Endodermal cell (in vitro differentiated cells): ENCODE data around the gene BEST4. TPM values are rescaled to one million over a fixed set of nuclear protein-coding genes. Genes with fewer than 3 reads are reported as not detected.

Source experiments
- DNase-seq: peaks from one replicate; pipeline ENCODE4 v3.0.0-alpha.2; 2017
- H3K27ac ChIP-seq: 2 replicates; pipeline ENCODE4 v1.5.1; 2013; ENCODE audit warnings: mild to moderate bottlenecking, low read depth, low read length, moderate library complexity
- H3K27me3 ChIP-seq: 2 replicates; pipeline ENCODE4 v1.6.1; 2013; ENCODE audit warnings: mild to moderate bottlenecking, low read length, moderate library complexity; ENCODE audit not compliant: insufficient read depth, control insufficient read depth, poor library complexity, severe bottlenecking
- H3K36me3 ChIP-seq: 2 replicates; pipeline ENCODE4 v1.7.0; 2013; ENCODE audit warnings: mild to moderate bottlenecking, low read length, moderate library complexity; ENCODE audit not compliant: control insufficient read depth, insufficient read depth
- H3K4me1 ChIP-seq: one replicate; pipeline ENCODE4 v1.7.0; 2013; ENCODE audit warnings: low read length; ENCODE audit not compliant: control insufficient read depth, insufficient read depth
- H3K4me3 ChIP-seq: 2 replicates; pipeline ENCODE4 v1.5.1; 2013; ENCODE audit warnings: mild to moderate bottlenecking, low read length, moderate library complexity
- H3K9ac ChIP-seq: 2 replicates; pipeline ENCODE4 v1.6.1; 2013; ENCODE audit warnings: mild to moderate bottlenecking, low read length, moderate library complexity; ENCODE audit not compliant: poor library complexity, severe bottlenecking; ENCODE audit errors: extremely low read depth
- H3K9me3 ChIP-seq: 2 replicates; pipeline ENCODE4 v1.6.1; 2013; ENCODE audit warnings: mild to moderate bottlenecking, low read length, moderate library complexity; ENCODE audit not compliant: control insufficient read depth
- H3K27ac Mint-ChIP-seq: 2 replicates; pipeline ENCODE4 v1.8.0; 2020; ENCODE audit warnings: mixed read lengths
- H3K27me3 Mint-ChIP-seq: 2 replicates; pipeline ENCODE4 v1.8.0; 2021; ENCODE audit warnings: mild to moderate bottlenecking, mixed read lengths; ENCODE audit not compliant: insufficient read depth
- H3K36me3 Mint-ChIP-seq: 2 replicates; pipeline ENCODE4 v1.8.0; 2020; ENCODE audit warnings: low read depth, mixed read lengths
- H3K4me1 Mint-ChIP-seq: 2 replicates; pipeline ENCODE4 v1.8.0; 2020; ENCODE audit warnings: mixed read lengths
- H3K4me3 Mint-ChIP-seq: 2 replicates; pipeline ENCODE4 v1.8.0; 2020; ENCODE audit warnings: mild to moderate bottlenecking, moderate library complexity, mixed read lengths
- H3K9me3 Mint-ChIP-seq: 2 replicates; pipeline ENCODE4 v1.8.0; 2020; ENCODE audit warnings: mild to moderate bottlenecking, mixed read lengths
- WGBS, 2 experiments: methylation state at CpG; one replicate each; pipeline versions ENCODE4 v1.1.5 to v1.1.7; 2013; ENCODE audit warnings: missing lambda C conversion rate in 2 of 2, mixed read lengths in 1 of 2; ENCODE audit not compliant: insufficient coverage in 1 of 2, insufficient read length in 1 of 2; 5-methylcytosine and 5-hydroxymethylcytosine counted together
- total RNA-seq, 2 donors: library from RNA; stranded (reverse); fragmentation: NEBNext Ultra II Directional in 1 of 2; extraction: Animal tissue kit (Norgen Biotek cat#: 25700) in 1 of 2; gene quantifications; 2 replicates in 1 of 2; 3 replicates in 1 of 2; pipeline ENCODE4 v1.2.1, GENCODE V29; 2021
- TF ChIP-seq, protein P1 (sequence below): fragments of 200-600 bp; sonication (generic); conservative IDR thresholded peaks from 2 replicates; pipeline ENCODE4 v1.5.0; 2021; ENCODE audit warnings: antibody characterized with exemption, mild to moderate bottlenecking

The BEST4 gene
- total RNA-seq, 2 donors from 2014 or later: 1.6 to 2.3 TPM

DNA sequence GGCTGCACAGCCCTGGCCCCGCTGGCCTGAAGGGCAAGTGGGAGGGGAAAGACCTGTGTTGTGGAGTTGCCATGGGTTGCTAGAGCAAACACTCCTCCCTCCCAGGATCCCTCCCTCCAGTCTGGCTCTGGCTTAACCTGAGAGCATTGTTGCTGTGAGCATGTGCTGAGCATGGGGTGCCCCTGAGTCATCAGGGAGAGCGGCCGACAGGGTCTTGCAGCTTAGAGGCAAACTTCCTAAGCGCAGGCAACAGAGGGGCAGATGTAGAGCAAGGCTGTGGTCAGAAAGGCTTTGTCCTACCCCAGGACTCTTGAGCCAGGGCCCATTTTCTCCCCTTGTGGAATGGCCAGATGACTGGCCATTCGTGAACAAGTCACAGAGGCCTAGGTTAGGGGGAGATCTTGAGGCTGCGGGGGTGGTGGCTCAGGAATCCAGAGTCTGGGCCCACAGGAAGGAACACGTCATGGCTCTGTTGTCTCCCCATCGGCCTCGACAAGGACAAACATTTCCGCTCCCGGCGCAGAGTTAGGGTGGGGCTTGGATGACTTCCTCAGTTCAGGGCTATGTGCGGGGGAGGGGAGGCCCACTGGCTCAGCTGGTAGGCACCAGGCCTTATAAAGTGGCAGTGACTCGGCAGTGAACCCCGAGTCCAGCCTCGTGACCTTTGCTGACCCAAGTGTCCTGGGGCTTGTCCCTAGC is 19.5 kb upstream of the BEST4 start:
- Mint-ChIP-seq H3K27me3 (peaks cover 5% of the 10 kb centered on the region), H3K9me3 (no peaks in the 10 kb centered on the region), H3K4me1 (peaks cover 33% of the 10 kb centered on the region), H3K36me3 (peaks cover 9% of the 10 kb centered on the region), H3K27ac (peak overlapping the region; percentile 99), H3K4me3 (peak overlapping the region; percentile 51)
- no peaks in the 10 kb centered on the region for H3K27me3 ChIP-seq
- H3K9ac ChIP-seq: peak overlapping the region; percentile 59
- no peaks in the 10 kb centered on the region for H3K9me3 ChIP-seq
- DNase-seq: peak; percentile 98
- H3K36me3 ChIP-seq: peaks cover 27% of the 10 kb centered on the region
- H3K27ac ChIP-seq: peak overlapping the region; percentile 87
- H3K4me3 ChIP-seq: no peak overlapping the region
- TF ChIP-seq, protein P1, sequence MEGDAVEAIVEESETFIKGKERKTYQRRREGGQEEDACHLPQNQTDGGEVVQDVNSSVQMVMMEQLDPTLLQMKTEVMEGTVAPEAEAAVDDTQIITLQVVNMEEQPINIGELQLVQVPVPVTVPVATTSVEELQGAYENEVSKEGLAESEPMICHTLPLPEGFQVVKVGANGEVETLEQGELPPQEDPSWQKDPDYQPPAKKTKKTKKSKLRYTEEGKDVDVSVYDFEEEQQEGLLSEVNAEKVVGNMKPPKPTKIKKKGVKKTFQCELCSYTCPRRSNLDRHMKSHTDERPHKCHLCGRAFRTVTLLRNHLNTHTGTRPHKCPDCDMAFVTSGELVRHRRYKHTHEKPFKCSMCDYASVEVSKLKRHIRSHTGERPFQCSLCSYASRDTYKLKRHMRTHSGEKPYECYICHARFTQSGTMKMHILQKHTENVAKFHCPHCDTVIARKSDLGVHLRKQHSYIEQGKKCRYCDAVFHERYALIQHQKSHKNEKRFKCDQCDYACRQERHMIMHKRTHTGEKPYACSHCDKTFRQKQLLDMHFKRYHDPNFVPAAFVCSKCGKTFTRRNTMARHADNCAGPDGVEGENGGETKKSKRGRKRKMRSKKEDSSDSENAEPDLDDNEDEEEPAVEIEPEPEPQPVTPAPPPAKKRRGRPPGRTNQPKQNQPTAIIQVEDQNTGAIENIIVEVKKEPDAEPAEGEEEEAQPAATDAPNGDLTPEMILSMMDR: no peak
- H3K4me1 ChIP-seq: peaks cover 35% of the 10 kb centered on the region
- 38 to 58% methylated on average over 8 to 16 of the region's 16 CpGs for WGBS, 2 experiments

DNA sequence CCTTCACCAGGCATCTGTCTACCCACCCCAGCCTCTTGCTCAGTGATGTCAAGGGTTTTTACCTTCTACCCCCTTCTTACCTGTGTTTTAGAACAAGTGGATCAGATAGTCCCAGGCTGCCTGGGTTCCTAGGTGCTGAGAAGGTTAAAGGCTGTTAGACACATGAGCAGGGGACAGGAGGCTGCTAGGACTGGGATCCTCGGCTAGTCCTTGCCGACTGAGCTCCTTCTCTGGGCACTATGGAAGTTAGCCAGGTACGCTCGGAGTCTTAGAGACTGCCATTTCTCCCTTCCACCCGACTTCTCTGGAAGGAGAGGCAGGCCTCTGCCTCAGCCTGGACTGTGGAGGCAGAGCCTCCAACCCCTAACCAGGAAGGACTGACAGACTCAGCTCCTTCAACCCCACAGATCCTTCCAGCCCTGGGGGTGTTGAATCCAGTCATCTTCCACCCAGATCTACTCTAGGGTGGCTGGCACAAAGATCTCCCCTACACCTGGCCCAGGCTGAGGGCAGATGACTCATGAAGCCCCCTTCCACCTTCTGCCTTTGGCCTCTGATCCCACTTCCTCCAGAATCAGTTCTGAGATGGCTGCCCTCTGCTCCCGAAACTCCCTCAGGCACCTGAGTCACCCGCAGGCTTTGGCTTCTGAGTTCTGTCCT is 18.9 kb upstream of the BEST4 start, which contains the start of gene DYNLT4:
Gene DYNLT4 (minus strand): TSS at position 648 of the 660 bp plus-strand sequence. CDS start 683 bp downstream, outside the sequence.
- Mint-ChIP-seq H3K9me3 (no peaks in the 10 kb centered on the region), H3K36me3 (peaks cover 9% of the 10 kb centered on the region), H3K27ac (peak within 1 kb of the TSS; percentile 99), H3K27me3 (no peaks in the 10 kb centered on the region), H3K4me3 (peak within 1 kb of the TSS; percentile 51), H3K4me1 (peaks cover 35% of the 10 kb centered on the region)
- Histone ChIP-seq H3K36me3 (peaks cover 27% of the 10 kb centered on the region), H3K9ac (peak within 1 kb of the TSS; percentile 59), H3K27me3 (no peaks in the 10 kb centered on the region), H3K9me3 (no peaks in the 10 kb centered on the region), H3K27ac (peak within 1 kb of the TSS; percentile 87), H3K4me1 (peaks cover 36% of the 10 kb centered on the region), H3K4me3 (no peak within 1 kb of the TSS)
- DNase-seq: no peak
- 82 to 88% methylated on average over 7 of the region's 7 CpGs for WGBS, 2 experiments
- TF ChIP-seq, protein P1: no peak

DNA sequence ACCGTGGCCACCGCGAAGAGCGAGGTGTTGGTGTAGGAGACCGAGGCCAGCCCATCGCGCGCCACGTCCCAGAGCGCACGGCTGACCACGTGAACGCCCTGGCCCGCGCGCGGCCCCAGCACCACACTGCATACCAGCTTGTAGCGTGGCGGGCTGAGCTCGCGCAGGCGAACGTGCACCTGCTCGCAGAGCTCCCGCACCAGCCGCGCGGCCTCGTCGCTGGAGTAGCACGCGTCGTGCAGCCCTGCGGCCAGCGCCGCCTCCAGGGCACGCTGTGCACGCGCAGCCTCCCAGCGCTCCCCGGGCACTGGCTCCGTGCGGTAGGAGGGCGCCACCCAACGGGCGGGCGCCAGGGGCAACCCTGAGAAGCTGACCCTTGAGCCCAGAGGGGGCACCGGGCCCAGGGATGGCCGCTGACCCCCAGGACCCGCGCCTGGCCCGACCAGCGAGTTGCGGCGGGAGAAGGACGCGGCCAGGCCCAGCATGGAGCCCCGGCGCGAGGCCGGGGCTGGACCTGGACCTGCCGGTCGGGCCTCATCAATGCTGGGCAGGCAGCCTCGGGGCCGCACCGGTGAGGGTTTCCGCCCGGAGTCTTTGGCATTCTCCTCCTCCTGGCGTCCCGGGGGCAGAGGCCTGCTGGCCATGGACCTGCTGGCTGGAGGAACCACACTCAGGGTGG is 18.2 kb upstream of the BEST4 start:
- Mint-ChIP-seq H3K27ac (peak overlapping the region; percentile 99), H3K9me3 (no peaks in the 10 kb centered on the region), H3K4me1 (peaks cover 37% of the 10 kb centered on the region), H3K4me3 (no peak overlapping the region), H3K36me3 (peaks cover 9% of the 10 kb centered on the region), H3K27me3 (no peaks in the 10 kb centered on the region)
- TF ChIP-seq, protein P1: peak; percentile 4
- H3K27ac ChIP-seq: peak overlapping the region; percentile 87
- 95 to 96% methylated on average over 50 to 70 of the region's 70 CpGs for WGBS, 2 experiments
- peaks cover 27% of the 10 kb centered on the region for H3K36me3 ChIP-seq
- no peak overlapping the region for H3K4me3 ChIP-seq
- H3K9me3 ChIP-seq: no peaks in the 10 kb centered on the region
- H3K9ac ChIP-seq: no peak overlapping the region
- H3K27me3 ChIP-seq: no peaks in the 10 kb centered on the region
- peaks cover 36% of the 10 kb centered on the region for H3K4me1 ChIP-seq
- DNase-seq: no peak
